SW480 (cell line): ENCODE results near the gene LRRC52.

Experiments used
- DNase-seq: peaks from one replicate; pipeline ENCODE4 v3.0.0-alpha.2; 2016; ENCODE audit warnings: low spot score

LRRC52 gene, protein sequence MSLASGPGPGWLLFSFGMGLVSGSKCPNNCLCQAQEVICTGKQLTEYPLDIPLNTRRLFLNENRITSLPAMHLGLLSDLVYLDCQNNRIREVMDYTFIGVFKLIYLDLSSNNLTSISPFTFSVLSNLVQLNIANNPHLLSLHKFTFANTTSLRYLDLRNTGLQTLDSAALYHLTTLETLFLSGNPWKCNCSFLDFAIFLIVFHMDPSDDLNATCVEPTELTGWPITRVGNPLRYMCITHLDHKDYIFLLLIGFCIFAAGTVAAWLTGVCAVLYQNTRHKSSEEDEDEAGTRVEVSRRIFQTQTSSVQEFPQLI

DNA sequence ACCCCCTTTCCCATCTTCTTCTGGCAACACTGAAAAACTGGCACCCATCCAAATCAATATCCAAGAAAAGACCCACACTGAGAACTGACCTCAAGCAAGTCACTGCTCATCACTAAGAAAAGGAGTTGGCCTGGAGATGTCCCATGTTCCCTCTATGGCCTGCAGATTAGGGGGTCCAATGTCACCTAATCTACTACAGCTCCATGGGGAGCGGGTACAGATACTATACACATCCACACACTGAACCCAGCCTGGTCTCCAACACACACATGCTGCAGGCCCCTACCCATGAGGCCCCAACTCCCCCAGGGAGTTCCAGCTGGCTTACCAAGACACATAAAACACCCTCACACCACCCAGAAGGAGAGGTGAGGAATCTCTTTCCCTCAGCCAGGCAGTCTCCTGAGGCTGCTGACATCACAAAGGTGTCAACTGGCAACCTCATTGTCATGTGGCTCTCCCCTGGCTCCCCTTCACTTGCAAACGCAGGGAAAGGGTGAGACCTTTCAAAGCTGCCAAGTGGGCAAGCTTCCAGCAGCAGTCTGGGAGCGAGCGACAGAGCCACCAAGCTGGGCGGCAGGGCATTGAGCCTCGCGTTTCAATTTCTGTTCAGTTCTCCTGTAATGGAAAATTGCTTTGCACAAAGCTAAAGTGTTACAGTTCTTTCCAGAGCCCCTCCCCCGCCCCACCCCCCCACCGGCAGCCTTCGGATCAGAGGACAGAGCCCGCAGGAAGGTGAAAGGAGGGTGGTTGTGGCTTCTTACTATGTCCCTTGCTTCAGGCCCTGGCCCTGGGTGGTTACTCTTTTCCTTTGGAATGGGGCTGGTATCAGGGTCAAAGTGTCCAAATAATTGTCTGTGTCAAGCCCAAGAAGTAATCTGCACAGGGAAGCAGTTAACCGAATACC, at the start of gene LRRC52:
LRRC52 (plus strand) TSS at position 469 of the 907 bp plus-strand sequence; CDS start at position 766, 297 bp downstream.
- no peak for DNase-seq

DNA sequence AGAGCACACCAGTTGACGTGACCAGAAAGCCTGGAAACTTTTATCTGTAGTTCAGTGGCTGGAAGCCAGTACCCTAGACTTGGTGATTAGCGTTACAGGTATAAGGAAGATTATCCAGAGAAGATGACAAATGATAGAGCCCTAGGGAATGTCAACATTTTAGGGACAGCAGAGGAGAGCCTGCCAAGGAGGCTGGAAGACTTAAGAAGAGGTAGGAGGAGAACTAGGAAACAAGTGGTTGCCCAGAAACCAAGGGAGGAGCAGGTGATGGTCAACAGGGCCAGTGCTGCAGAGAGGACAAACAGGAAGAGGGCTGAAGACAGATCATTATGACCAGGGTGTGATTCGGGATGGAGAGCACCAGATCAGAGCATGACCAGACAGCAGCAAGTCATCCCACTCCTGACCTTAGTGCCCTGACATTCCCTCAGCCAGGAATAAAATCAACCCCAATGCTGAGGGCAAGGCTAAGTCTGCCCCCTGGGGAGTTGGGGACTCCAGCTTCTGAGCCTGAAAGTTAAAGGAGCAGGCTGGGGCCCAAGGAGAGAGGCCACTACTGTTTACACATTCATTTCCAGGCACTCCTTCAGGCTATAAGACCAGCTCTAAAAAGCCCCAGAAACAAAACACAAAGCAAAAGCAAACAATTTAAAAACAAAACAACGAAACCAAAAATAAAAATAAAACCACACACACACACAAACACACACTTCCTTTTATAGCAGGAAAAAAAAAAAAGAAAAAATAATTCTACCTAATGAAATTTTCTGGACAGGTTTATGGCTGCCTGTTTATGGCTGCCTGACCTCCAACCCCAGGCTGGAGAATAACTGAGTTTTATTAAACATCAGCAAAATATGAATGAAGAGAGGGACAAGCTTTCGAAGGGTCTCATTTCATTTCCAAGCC, 48.6 kb upstream of the LRRC52 start:
- DNase-seq: no peak

DNA sequence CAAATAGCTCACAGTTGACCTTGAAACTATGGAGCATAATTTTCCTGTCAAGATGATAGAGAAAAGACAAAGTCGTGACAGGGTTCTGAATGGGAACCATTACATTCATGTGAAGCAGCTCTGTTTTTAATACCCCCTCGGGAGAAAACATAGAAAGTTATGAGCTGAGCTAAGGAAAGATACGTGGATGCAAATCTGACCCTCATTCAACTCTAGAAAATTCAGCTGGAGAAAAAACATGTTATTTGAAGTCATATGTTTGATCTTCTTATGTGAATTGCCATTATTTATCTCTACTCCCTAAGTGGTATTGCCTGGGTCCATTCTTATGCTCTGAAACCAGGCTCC, 48.0 kb upstream of the LRRC52 start:
- DNase-seq: no peak

DNA sequence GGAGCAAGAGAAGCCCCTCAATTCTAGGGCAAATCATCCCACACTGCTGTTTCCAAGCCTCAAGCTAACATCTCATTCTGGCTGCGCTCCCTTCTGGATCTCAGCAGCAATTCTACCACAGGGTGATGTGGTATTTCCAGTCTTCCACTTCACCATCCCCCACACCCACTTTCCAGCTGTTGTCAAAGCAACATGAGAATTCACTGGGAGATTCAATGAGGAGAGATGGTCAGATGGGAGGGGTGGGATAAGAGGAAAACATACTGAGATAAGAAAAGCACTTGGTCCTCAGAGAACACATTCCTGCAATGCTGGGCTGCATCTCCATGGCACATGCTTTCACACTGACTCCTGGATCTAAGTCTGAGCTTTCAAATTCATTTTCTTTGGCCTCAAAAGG, 47.3 kb upstream of the LRRC52 start:
- no peak for DNase-seq

DNA sequence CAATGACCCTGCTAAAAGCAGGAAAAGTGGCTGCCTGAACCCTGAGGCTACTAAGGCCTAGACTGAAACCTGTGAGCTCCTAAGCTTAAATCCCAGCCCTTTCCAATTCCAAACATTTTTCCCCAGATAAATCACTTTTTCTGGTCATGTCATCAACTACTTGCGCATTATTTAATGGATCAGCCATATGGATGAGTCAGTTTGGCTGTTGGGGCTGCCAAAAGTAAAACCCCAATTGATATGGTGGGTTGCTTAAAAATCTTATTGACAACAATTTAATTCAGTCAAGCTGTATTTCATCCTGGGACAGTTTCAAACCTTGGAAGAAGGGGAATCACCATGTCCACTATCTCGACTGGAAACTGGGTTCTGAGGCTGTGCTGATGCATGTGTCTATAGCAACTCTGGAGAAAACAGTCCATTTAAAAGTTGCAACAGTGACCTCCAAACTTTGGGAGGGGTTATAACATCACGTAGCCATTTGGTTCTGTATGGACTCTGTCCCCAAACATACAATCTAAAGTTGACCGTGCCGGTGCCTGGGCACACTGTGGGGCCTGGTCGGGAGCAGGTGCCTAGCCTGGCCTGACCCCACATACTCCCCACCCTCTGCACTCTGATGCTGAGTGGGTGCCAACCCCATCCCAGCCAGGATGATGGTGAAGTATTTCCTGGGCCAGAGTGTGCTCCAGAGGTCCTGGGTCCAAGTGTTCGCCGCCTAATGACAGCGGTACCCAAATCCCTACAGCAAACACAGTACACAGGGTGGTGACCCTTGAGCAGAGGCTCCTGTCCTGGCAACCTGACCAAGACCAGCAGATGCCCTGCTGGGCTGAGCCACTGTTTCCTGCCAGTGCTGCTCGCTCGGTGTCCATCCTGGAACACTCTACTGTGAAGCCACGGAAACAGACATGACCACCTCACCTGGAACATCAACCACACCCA, 46.5 kb upstream of the LRRC52 start:
- DNase-seq: no peak

DNA sequence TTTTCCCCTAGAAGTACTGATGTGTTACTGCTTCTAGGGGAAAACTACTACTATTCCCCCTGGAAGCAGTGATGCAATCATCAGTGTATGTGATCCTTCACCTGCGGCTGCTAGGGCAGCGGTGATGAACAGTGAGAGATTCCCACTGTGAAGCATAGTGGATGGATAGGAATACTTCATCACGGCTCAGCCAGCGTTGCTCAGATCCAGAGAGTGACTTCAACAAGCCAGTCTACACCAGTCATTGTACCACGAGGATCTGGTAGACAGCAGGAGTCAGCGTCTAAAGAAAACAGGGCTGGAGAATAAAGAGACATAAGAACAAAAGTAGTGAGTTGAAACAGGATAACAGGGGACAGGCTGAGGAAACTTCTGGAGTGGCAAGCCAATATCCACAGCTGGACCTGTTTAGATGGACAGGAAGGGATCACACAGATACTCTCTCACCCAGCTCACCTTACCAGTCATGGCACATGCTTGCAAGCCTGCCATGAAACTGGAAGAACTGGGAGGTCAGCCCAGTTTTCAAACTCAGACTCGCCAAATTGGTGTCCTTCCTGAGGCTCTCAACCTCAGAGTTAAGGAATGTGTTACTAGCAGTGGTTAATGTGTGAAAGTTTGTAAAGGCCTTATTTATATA, 42.4 kb upstream of the LRRC52 start:
- DNase-seq: no peak

DNA sequence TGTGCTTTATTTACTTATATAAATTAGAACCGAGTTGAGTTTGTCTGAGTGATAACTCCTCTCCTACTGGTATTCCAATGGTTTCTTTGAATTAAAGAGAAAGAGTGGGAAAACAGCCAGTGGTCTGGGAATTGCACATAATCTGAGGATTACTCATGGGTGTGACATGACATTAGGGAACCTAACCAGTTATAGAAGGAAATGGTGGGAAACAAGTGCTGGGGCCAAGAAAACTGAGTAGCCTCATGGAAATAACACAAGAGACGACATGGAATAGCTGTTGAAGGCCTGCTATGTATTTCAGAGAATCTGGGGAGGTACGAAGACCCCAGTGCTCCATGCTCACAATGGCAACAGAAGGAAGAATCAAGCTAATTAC, 41.8 kb upstream of the LRRC52 start:
- no peak for DNase-seq

DNA sequence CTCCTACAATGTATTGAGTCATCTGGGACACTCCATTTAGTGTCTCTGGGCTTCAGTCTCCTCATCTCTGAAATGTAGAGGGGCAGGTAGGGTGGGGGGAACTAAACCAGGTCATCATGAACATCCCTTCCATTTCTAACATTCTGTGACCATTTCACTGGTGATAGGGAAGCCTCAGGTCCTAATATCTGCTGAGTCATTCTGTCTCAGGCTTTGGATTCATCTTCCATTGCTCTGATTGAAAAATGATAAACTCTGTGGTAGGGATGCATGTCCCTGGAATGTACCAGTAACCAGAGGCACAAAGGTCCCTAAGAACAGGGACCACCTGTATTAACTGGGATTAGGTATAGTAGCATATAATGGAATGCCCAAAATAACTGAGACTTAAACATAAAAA, 36.2 kb upstream of the LRRC52 start:
- no peak for DNase-seq

DNA sequence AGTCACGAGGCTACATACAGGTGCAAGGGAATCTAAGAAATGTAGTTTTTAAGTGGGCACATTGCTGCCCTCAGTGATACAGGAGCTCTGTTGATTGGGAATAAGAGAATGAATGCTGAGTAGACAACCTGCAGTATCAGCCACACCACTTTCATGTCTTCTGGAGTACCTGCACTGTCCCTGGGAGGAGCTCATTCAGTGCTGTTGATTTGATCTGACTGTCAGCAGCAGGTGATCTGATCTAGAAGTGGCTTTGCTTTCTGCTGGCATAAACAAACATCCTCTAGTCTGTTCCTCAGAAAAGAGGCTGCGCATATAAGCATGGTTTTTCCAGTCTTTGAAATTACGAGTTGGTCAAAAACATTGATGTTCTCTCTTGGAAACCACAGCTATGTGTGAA, 35.5 kb upstream of the LRRC52 start:
- no peak for DNase-seq

DNA sequence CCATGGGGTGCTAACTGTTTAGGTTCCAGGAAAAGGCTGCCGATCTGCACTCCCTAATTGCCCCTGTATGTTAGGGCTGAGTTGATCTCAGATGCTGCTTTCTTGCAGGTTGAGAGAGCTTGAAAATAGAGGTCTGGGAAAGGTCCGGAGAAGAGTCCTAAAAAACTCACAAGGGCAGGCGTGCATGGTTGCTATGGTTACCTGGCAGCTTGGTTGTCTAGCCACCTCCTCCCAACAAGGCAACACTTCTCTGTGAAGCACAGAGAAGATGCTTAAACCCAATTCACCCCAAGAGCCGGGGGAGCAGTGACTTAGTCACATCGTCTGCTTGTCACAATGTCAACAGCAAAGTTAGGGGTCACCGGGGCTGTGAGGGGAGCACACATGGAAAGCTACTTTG, 31.0 kb upstream of the LRRC52 start:
- no peak for DNase-seq

DNA sequence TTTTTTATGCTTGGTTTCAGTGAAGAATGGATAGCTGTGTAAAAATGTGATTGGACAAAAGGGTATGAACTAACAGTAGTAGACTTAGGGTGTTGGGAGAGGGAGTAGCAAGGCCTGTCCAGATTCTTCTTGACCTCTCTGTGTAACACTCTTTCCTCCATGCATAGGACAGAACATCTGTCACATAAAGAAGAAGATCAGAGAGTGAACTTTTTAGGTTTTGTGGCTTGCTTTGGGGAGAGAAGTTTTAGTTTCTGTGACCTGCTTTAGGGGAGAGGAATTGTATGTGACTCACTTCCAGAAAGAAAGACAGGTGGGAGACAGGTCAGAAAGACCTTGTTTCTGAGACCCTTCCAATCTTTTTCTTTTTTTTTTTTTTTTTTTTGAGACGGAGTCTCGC, 27.3 kb upstream of the LRRC52 start:
- no peak for DNase-seq

DNA sequence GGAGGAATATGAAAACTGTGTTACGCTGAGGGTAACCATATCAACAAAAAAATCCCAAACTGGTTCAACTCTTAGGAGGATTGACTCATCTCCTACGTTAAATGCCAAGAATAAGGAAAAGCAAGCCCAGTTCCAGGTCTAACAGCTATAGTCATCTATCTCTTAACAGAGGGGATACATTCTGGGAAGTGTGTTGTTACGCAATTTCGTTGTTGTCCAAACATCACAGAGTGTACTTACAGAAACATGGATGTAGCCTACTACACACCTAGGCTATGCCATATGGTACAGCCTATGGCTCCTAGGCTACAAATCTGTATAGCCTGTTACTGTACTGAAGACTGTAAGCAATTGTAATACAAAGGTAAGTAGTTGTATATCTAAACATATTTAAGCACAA, 23.2 kb upstream of the LRRC52 start:
- DNase-seq: no peak

DNA sequence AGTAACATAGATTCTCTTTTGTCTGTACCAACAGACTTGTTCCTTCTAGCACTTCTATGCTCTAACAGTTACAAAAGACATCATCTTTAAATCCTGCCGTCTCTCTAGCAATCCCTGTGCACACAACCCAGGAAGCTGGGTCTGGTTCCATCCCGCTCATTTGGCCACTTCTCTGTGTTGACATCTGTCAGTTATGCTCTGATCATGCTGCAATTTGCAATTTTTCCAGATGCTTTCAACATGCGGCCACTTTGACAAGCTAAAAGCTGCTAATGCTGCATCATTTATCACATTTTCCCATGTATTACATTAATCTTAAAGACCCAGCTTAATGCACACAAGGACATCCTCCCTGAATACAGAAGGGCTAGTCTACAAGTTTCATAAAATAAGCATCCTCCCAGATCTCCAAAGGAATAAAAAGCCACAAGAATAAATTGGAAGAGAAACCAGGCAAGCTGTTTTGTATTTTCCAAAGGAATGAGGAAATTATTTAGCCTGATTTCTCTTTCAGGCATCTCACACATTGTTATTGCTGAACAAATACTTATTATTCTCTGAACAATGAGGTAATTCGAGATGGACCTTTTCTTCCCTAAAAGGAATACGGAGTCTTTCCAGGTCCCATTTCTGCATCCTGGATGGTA, 19.0 kb upstream of the LRRC52 start:
- DNase-seq: no peak

DNA sequence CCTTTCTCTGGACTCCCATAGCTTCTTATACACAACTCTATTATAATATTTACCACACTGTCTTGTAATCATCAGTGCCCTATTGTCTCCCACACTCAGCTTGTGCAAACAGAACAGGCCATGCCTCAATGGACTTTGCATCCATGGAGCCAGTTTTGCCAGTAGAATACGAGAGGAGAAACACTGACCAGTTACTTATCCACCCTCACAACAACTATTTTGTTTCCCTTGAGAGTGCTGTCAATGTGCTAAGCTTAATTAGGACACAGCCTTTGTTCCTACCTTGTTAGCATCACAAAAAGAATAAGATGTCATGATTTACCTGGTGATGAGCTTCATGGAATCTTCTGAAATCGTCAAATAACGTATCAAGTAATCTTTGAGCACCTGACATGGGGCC, 18.1 kb upstream of the LRRC52 start:
- DNase-seq: no peak

DNA sequence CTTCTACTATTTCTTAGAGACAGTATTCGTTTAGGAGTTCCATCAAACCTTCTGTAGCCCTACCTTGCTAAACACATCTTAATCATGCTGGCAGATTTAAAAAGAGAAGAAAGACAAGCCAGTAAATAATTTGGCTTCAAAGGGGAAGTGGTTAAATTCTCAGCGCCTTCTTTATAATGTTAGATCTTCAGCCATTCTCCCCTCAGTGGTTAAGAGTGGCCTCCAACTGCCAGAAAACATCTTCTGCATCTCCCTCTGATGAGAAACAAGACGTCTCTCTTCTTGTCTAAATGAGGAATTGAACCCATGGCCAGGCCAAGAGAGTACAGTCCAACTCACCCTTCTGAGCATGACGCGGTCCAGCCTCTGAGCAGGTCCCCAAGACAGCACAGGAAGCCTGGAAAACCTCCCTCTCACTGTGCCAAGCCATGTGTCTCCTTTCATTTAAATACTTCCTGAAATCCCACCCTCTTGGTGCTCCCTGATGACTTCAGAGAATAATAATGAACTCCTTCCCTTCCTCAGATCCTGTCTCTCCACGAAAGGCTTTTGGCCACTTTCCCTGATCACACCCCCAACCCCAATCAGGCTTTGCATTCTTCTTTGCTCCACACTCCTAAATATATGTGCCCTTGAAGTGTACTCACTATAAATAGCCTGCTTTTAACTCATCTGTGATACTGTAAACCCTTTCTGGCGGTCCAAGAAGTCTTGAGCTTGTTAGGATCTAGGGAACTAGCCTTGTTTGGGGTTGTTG, 16.4 kb upstream of the LRRC52 start:
- no peak for DNase-seq

DNA sequence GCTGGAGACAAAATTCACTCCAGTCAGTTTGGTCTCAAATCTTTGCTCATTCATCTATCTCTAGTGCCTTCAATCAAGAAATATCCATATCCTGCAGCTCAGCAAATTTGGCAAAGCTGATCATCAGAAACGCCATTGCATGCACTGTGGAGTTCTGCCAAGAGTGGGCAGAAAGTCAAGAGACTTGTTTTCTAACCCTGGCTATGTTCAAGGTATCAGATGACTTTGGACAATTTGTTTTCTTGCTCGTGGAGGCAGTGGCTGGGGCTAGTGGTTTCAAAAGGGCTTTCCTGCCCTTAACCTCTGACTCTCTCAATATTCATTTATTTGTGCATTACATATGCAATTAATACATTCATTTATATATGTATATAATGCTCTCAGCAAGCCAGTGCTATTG, 12.8 kb upstream of the LRRC52 start:
- no peak for DNase-seq

DNA sequence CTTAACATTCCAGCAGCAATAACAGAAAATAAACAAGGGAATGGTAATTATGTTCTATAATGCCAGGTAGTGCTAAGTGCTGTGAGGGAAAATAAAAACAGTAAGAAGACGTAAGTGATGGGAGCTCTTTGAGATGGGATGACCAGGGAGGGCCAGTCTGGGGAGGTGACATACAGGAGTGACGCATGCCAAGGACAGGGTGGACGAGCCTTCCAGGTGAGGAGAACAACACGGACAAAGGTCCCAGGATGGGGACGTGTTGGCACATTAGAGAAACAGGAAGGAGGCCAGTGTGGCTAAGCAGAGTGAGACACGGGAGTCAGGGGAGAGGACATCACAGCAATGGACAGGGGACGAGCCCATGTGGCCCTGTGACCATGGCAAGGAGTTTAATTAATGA, 11.7 kb upstream of the LRRC52 start:
- DNase-seq: no peak

DNA sequence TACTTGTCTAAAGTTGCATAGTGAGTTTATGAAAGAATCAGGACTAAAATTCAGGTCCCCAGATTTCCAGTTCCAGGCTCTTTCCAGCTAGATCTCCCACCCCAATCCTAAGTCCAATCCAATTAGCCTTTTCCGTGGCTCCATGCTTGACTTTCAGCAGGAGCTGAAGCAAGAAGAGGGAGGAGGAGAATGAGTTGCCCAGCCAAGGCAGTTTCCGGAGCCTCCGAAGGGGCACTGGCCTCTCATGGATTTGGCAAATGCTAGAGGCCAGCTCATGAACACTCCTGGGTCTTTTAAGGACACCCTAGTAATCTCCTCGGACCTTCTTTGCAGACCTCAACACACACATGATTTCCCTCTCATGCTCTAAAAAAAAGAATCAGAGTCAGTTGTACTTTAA, 10.5 kb upstream of the LRRC52 start:
- no peak for DNase-seq

DNA sequence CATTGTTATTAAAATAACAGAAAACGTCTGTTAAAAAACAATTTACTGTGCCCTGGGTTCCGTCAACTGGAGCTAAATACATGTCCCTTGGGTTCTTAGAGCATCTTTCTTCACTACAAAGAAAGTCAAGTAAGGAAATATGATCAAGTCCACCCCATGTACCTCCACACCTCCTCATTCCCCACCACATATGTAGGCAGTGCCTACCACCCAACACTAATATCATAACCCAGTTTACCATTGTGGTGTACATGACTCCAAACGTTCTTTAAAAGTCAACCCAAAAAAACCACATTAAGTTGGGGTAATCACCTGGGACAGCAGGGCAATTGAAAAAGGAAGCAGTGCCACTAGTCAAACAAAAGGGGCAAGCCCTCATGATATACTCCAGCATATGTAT, 7.8 kb upstream of the LRRC52 start:
- DNase-seq: no peak
